Activated CD4-positive, alpha-beta T cell treated with anti-CD3 and anti-CD28 coated beads, Interleukin-2, amount 50 U/mL, for 4 hours (primary cell): ENCODE measurements around the gene ESRRB.

Experiments used
- DNase-seq, 2 experiments: peaks; one replicate each; pipeline ENCODE4 v3.0.0-alpha.2; 2020

Gene ESRRB

GRCh38 chr14:76550534-76550933, 174.6 kb downstream of the ESRRB start:
- DNase-seq: no peak

- no peak for DNase-seq
Observed at GRCh38 chr14:76551116-76551515, 175.2 kb downstream of the ESRRB start.
